HEK293T (cell line): Measurements from ENCODE around the gene SULT1B1.

ENCODE experiments used
- BHLHE40 ChIP-seq: fragments of 450-650 bp; IDR thresholded peaks from 2 replicates; pipeline ENCODE4 v1.6.1; 2016; ENCODE audit warnings: mild to moderate bottlenecking, moderate library complexity, borderline replicate concordance
- CTBP1 ChIP-seq: fragments of 450-650 bp; IDR thresholded peaks from 2 replicates; pipeline ENCODE4 v1.6.1; 2016; ENCODE audit warnings: borderline replicate concordance
- ELF4 ChIP-seq: fragments of 450-650 bp; IDR thresholded peaks from 2 replicates; pipeline ENCODE4 v1.6.1; 2017; ENCODE audit warnings: antibody characterized with exemption
- FOXA1 ChIP-seq: fragments of 450-650 bp; IDR thresholded peaks from 2 replicates; pipeline ENCODE4 v1.6.1; 2016; ENCODE audit warnings: mild to moderate bottlenecking
- FOXK2 ChIP-seq: fragments of 450-650 bp; IDR thresholded peaks from 2 replicates; pipeline ENCODE4 v1.6.1; 2016; ENCODE audit warnings: mild to moderate bottlenecking
- FOXM1 ChIP-seq: fragments of 450-650 bp; IDR thresholded peaks from 2 replicates; pipeline ENCODE4 v1.6.1; 2017; ENCODE audit warnings: mild to moderate bottlenecking, borderline replicate concordance
- L3MBTL2 ChIP-seq: fragments of 450-650 bp; conservative IDR thresholded peaks from 2 replicates; pipeline ENCODE4 v1.6.1; 2016; ENCODE audit warnings: mild to moderate bottlenecking
- LEF1 ChIP-seq: fragments of 450-650 bp; IDR thresholded peaks from 2 replicates; pipeline ENCODE4 v1.6.1; 2017; ENCODE audit warnings: mild to moderate bottlenecking, borderline replicate concordance
- NFRKB ChIP-seq: fragments of 450-650 bp; IDR thresholded peaks from 2 replicates; pipeline ENCODE4 v1.6.1; 2016; ENCODE audit warnings: mild to moderate bottlenecking, moderate library complexity
- PKNOX1 ChIP-seq: fragments of 450-650 bp; IDR thresholded peaks from 2 replicates; pipeline ENCODE4 v1.6.1; 2016
- SP1 ChIP-seq: fragments of 450-650 bp; IDR thresholded peaks from 2 replicates; pipeline ENCODE4 v1.6.1; 2017
- SUZ12 ChIP-seq: fragments of 450-650 bp; IDR thresholded peaks from 2 replicates; pipeline ENCODE4 v1.6.1; 2016; ENCODE audit warnings: mild to moderate bottlenecking
- TARDBP ChIP-seq: fragments of 450-650 bp; IDR thresholded peaks from 2 replicates; pipeline ENCODE4 v1.6.1; 2016
- ZNF384 ChIP-seq: fragments of 450-650 bp; IDR thresholded peaks from 2 replicates; pipeline ENCODE4 v1.6.1; 2016

- TF ChIP-seq ELF4 (no peak), FOXM1 (no peak), PKNOX1 (no peak), SUZ12 (no peak), BHLHE40 (no peak), NFRKB (no peak), SP1 (no peak), FOXK2 (no peak), TARDBP (no peak), L3MBTL2 (no peak), FOXA1 (no peak), ZNF384 (no peak), CTBP1 (no peak), LEF1 (no peak)
Observed at GRCh38 chr4:69780141-69780540, 19.7 kb upstream of the SULT1B1 start.
